HUDEP-2 (cell line): ENCODE results near the gene DSCAML1.

Experiments used
- DNase-seq, 76 experiments: peaks; one replicate each; lab custom pipeline; 2025; ENCODE audit not compliant: unreplicated experiment in 76 of 76; lab: John Stamatoyannopoulos, UW

Gene DSCAML1

GRCh38 chr11:117731722-117732290, 65.2 kb downstream of the DSCAML1 start:
- no peak for DNase-seq

GRCh38 chr11:117730208-117730800, 66.7 kb downstream of the DSCAML1 start:
- no peak for DNase-seq

- no peak for DNase-seq
Observed at GRCh38 chr11:117725048-117725734, 71.8 kb downstream of the DSCAML1 start.

DNA sequence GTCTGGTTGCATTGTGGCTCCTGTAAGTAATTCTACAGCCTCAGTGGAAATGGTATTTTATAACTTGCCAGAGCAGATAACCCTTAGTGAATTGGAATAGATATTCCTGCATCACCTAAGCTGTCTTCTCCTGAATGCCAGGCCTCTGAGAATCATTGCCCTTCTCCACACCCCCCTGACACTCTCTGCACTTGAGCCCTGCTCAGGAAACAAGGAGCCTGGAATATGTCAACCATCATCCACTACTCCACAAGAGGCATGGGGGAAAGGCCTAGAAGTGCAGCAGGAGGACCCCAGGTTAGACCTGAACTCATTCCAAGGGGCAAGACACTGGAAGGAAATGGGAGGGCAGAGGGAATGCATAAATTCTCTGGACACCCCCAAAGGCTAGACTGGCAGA, 72.4 kb downstream of the DSCAML1 start:
- no peak for DNase-seq

DNA sequence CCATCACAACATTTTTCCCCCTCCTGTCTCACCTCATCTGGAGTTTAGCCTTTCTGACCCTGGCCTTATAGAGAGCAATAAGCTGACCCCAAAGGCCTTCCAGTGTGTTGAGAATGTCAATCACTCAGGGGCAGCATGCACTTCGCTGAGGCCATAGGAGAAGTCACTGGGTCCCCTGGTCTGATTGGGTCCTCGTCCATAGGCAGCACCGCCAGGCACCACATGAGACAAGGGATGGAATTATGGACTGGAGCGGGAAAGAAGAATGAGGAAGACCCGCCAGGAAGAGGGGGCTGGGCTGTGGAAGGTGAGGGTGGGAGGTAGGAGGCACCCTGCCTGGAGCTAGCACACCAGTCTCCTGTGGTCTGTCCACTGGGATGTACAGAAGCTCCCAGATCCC, 72.9 kb downstream of the DSCAML1 start:
- no peak for DNase-seq

GRCh38 chr11:117723277-117724024, 73.6 kb downstream of the DSCAML1 start:
- no peak for DNase-seq

DNA sequence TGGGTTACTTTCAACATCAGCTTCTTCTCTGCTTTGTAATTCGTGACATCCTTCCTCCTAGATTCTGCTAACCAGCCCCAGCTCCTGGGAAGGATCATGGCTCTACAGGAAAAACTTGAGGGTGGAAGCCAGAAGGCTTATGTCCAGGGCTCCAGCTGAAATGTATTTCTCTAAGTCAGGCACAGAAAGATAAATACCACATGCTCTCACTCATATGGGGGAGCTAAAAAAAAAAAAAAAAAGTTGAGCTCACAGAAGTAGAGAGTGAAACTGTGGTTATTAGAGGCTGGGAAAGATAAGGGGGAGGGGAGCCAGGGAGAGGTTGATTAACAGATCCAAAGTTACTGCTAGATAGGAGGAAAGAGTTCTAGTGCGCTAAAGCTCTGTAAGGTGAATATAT, 74.9 kb downstream of the DSCAML1 start:
- no peak for DNase-seq

DNA sequence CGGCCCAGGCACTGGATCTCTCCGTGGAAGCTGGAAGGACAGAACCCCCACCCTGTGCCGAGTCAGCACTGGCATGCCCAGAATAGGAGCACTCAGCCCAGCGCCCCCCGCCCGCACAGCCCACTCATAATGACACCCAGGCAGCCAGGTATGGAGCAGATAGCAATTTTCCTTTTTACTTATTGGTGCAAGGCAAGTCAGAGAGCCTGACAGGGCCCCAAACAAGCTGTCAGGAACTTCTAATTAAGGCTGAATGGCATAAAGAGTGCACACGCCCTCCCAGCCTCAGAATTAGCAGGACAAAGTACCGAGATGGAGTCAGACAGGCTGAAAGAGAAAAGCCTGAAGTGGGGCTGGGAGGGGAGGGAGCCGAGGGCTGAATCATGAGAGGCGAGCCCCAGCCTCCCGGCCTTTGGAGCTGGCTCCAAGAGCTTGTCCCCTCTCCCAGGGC, 76.9 kb downstream of the DSCAML1 start:
- no peak for DNase-seq

DNA sequence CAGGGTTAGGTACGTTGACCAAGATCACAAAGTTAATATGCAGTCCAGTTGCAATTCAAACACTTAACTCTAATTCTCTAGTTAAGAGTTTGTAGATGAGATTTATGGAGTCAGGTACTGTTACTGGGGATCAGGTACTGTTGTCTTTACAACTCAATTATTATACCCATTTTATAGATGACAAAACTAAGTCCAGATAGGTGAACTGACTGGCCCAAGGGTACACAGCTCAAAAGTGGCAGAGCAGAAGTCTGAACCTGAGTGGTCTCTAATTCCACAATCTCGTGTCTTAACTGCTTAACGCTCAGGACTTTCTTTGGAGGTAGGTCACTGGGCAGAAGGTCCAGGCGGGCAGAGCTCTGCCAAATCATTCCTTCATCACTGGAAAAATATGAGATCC, 77.5 kb downstream of the DSCAML1 start:
- no peak for DNase-seq

DNA sequence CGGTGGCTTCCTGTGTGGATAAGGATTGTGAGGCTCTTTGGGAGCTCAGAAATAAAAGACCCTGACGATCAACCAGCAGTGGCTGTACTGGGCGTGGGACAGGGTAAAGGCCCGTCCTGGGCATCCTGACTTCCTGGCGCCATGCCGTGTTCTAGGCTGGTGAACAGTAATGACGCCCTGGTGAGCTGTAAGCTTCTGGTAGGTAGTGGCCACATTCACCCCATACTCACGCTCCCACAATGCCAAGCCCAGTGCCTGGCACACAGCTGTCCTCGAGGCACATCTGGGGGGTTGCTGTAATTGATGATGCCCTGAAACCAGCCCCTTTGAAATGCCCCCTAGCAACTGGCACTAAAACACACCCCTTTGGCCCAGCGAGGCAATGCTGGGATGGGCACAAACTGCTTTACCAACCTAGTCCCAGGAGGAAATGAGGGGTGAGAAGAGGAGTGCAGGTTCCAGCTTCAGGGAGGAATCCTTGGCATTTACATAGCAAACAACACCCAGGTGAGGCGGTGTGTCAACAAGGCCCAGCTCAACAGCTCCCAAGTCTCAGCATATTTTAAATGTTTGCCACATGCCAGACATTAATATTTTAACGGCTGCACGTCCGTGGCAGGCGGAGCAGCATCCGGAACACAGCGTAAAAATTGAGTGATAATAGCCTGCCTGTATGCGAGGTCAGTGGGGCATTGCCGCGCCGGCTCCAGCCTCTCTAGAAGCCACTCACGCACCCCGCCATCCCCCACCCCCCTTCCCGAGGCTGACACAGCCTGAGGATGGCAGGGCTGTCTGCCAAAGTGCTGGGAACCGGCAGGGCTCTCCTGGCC, 79.3 kb downstream of the DSCAML1 start:
- DNase-seq = no peak

DNA sequence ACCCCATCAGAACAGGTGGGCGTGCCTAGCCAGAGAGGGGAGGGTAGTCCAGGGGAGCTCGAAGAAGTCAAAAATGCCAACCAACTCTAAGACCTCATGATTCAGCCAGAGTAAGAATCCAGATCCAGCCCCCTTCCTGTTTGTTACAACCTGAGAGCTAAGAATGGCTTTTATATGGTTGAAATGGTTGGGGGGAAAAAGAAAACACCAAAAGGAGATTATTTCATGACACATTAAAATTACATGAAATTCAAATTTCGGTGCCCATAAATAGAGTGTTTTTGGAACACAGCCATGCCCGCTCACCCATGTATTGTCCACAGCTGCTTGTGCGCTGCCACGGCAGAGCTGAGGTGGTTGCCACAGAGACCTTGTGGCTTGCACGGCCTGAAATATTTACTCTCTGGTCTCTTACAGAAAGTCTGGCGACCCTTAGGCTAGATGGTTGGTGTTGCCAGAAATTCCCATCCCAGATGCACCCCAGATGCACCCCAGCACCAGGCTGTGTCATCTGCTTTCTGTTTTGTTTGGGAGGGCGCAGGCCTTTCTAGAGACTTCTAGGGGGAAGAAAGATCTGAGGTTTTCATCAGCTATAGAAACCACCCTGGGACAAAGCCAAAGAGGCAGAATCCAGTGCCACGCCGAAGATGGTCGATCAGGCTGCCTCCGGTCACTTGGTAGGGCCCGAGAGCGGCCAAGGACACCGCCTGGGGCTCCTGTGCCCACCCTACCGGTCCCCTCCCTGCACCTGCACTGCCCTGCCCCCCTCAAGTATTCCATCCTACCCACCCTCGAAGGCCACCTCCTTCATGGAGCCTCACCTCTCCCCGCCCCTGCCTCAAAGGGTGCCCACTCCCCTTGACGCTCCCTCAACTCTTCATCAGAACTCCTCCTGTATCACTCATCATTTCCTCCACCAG, 80.2 kb downstream of the DSCAML1 start:
- DNase-seq = no peak

DNA sequence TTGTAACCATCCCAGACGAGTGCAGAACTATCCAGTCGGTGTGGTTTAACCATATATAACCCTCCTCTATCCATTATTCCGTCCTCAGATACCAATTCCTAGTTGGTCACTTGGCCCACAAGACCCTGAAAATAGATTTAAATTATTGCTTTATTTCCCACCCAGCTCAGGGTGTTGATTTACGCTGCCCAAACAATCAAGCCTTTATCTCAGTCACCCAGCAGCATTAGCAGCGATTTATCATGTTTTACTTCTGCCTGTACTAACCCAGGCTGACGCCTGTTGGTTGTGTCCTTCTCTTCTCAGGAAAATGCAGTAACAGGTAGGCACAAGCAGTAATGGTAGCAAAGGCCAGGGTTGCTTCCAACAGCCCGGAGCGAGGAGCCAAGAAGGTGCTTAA, 81.2 kb downstream of the DSCAML1 start:
- DNase-seq = no peak

GRCh38 chr11:117713538-117713991, 83.5 kb downstream of the DSCAML1 start:
- DNase-seq = no peak

GRCh38 chr11:117712530-117712929, 84.5 kb downstream of the DSCAML1 start:
- no peak for DNase-seq

GRCh38 chr11:117711331-117711730, 85.7 kb downstream of the DSCAML1 start:
- no peak for DNase-seq

DNA sequence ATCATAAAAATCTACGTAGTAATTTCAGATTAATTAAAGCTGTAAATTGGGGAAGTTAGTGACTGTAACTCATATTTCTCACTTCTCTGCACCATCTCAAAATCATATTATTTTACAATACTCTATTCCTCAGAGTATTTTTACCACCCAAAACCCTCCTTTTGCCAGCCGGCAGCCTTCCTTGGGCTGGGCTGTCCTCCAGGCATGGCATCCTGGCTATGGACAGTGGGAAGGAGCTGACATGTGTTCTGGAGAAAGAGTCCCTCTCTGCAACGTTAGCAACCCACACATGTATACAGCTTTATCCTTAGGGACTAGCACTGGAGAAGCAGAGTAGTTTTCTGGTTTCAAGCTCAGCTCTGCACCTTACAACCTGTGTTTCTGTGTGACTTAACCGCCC, 86.8 kb downstream of the DSCAML1 start:
- no peak for DNase-seq

- DNase-seq = no peak
Observed at GRCh38 chr11:117706322-117706814, 90.6 kb downstream of the DSCAML1 start.

DNA sequence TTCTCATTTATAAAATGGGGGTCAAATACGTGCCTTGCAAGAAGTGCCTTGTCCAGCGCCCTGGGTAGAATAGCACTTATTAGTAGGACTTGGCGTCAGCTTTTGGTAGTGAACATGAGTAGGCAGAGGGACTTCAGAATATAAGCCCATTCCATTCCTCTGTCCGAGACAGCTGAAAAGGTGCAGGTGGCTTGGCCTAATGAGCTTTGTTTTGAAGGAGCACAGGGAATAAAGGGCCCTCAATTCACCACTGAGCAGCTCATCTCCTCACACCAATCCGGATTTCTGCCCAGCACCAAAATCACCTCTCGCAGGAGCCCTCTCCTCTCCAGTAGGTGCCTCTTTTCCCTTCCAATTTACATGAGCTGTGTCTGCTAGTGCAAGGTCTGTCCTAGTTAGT, 91.2 kb downstream of the DSCAML1 start:
- no peak for DNase-seq

GRCh38 chr11:117704395-117705100, 92.5 kb downstream of the DSCAML1 start:
- no peak for DNase-seq
